Esophagus muscularis mucosa (tissue), 4 donors: ENCODE results near the gene MED13L.

ENCODE experiments used
- EP300 ChIP-seq: sonication (generic); formaldehyde crosslinking; IDR thresholded peaks from one replicate; pipeline ENCODE4 v1.6.1; 2017; ENCODE audit warnings: antibody characterized with exemption
- POLR2A ChIP-seq: fragments of 450-650 bp; IDR thresholded peaks from one replicate; pipeline ENCODE4 v1.6.1; 2017; ENCODE audit warnings: antibody characterized with exemption, moderate library complexity, mild to moderate bottlenecking, low read depth
- POLR2AphosphoS5 ChIP-seq, 2 donors: sonication (generic); formaldehyde crosslinking; IDR thresholded peaks; one replicate each; pipeline ENCODE4 v1.6.1; 2017; ENCODE audit warnings: antibody characterized with exemption in 2 of 2
- TF ChIP-seq, protein P1 (sequence below), 3 experiments: fragments of 200-600 bp in 2 of 3; fragments of 450-650 bp in 1 of 3; sonication (generic) in 2 of 3; IDR thresholded peaks; one replicate each; pipeline ENCODE4 v1.5.1; 2017 to 2019; ENCODE audit warnings: antibody characterized with exemption in 3 of 3, mild to moderate bottlenecking in 2 of 3, moderate library complexity in 1 of 3

GRCh38 chr12:116177017-116177416 is 100.5 kb downstream of the MED13L start:
- TF ChIP-seq, protein P1, sequence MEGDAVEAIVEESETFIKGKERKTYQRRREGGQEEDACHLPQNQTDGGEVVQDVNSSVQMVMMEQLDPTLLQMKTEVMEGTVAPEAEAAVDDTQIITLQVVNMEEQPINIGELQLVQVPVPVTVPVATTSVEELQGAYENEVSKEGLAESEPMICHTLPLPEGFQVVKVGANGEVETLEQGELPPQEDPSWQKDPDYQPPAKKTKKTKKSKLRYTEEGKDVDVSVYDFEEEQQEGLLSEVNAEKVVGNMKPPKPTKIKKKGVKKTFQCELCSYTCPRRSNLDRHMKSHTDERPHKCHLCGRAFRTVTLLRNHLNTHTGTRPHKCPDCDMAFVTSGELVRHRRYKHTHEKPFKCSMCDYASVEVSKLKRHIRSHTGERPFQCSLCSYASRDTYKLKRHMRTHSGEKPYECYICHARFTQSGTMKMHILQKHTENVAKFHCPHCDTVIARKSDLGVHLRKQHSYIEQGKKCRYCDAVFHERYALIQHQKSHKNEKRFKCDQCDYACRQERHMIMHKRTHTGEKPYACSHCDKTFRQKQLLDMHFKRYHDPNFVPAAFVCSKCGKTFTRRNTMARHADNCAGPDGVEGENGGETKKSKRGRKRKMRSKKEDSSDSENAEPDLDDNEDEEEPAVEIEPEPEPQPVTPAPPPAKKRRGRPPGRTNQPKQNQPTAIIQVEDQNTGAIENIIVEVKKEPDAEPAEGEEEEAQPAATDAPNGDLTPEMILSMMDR (IDR thresholded peaks at IDR 0.05): no peak
- no peak for TF ChIP-seq POLR2A
- no peak for TF ChIP-seq POLR2AphosphoS5 (IDR thresholded peaks at IDR 0.05)
- TF ChIP-seq EP300: no peak
